Ovary (tissue), 10 donors: ENCODE measurements around the gene CEP20. TPM values are rescaled to one million over a fixed set of nuclear protein-coding genes. Genes with fewer than 3 reads are reported as not detected.
A peak's percentile ranks its signal among the peaks of the same experiment; 100 is the strongest.
"Not testable (repeated sequence)": the region's sequence is repeated elsewhere in the genome, so short reads cannot be mapped to it uniquely, and the experiment has no call there.

Experiments used
- DNase-seq, 5 donors: peaks; one replicate each; pipeline ENCODE4 v3.0.0-alpha.2; 2019 to 2020
- H3K27ac ChIP-seq, 2 donors: fragments of 200-600 bp; one replicate each; pipeline versions ENCODE4 v1.5.1 to v1.8.0; 2019 to 2022
- H3K27me3 ChIP-seq: fragments of 200-600 bp; one replicate; pipeline ENCODE4 v1.8.0; 2022
- H3K36me3 ChIP-seq: fragments of 200-600 bp; sonication (generic); one replicate; pipeline ENCODE4 v1.5.1; 2019
- H3K4me1 ChIP-seq: one replicate; pipeline ENCODE4 v1.8.1; 2013; ENCODE audit warnings: mild to moderate bottlenecking, moderate library complexity; ENCODE audit not compliant: insufficient read depth
- H3K4me3 ChIP-seq: fragments of 200-600 bp; sonication (generic); one replicate; pipeline ENCODE4 v1.5.1; 2017
- H3K9me3 ChIP-seq, 2 donors: fragments of 200-600 bp in 1 of 2; sonication (generic) in 1 of 2; one replicate each; pipeline versions ENCODE4 v1.5.1 to v1.8.1; 2013 to 2019; ENCODE audit warnings: mild to moderate bottlenecking in 1 of 2, moderate library complexity in 1 of 2
- CTCF ChIP-seq, 3 donors: fragments of 450-650 bp in 2 of 3; fragments of 200-600 bp in 1 of 3; IDR thresholded peaks; one replicate each; pipeline versions ENCODE4 v1.5.1 to v1.8.0; 2016 to 2022; ENCODE audit warnings: antibody characterized with exemption in 3 of 3, mild to moderate bottlenecking in 1 of 3
- EP300 ChIP-seq: sonication (generic); formaldehyde crosslinking; IDR thresholded peaks from one replicate; pipeline ENCODE4 v1.6.1; 2017; ENCODE audit warnings: antibody characterized with exemption
- POLR2A ChIP-seq: fragments of 450-650 bp; IDR thresholded peaks from one replicate; pipeline ENCODE4 v1.6.1; 2017; ENCODE audit warnings: antibody characterized with exemption, mild to moderate bottlenecking, moderate library complexity
- whole genome bisulfite sequencing, 3 donors: extraction: QIAGEN DNeasy Blood & Tissue Kit in 1 of 3; methylation state at CpG; one replicate each; pipeline versions ENCODE4 v1.1.5 to v1.1.7; 2013 to 2017; 5-methylcytosine and 5-hydroxymethylcytosine counted together
- intact Hi-C, 4 donors: fragments of 100-400 bp; cut with DNase I; formaldehyde crosslinking; loops; one replicate each; pipeline versions ENCODE4 v1.11.0 to v1.15.1; 2022 to 2023
- long read RNA-seq, 3 donors: library from polyadenylated mRNA in 2 of 3; unstranded in 2 of 3; transcript quantifications; one replicate each; pipeline ENCODE4 v2.0.0 and lab custom pipeline, GENCODE V29; 2021 to 2026
- polyA plus RNA-seq, 2 donors: library from polyadenylated mRNA; stranded (reverse); fragments of 200-250 nt in 1 of 2; fragments of 350-450 nt in 1 of 2; fragmentation: Illumina TruSeq in 1 of 2; extraction: RNeasy Lipid Tissue Mini Kit (QIAGEN cat#74804) in 1 of 2; gene quantifications; one replicate each; pipeline ENCODE4 v1.2.3, GENCODE V29; 2013 to 2014
- total RNA-seq, 7 donors: library from RNA; depleted of rRNA in 2 of 7; stranded (reverse); fragments of >200 nt in 2 of 7; fragmentation: NEBNext Ultra II Directional in 3 of 7; extraction: Animal tissue kit (Norgen Biotek cat#: 25700) in 3 of 7; gene quantifications; one replicate each; pipeline versions ENCODE4 v1.1.0 to v1.2.4, GENCODE V29; 2016 to 2023
- donor health status: DM: no; HTN: no; CAD: no; lungs with moderate emphysema.
- donor health status: DM: no; HTN: no; CAD: no.
- donor health status: Bipolar disorder and iron deficiency.
- donor health status: DM: yes; HTN: yes; CAD: no.
- donor health status: DM: no; HTN: no; CAD: no.
- donor health status: DM: yes; HTN: yes; CAD: no.

Gene CEP20
- total RNA-seq = 10 to 100 TPM; 23.4 to 41.3 (median 30.9) TPM
- 10 to 100 TPM; 26.8 to 44.4 TPM for polyA plus RNA-seq
- long read RNA-seq, donor 1, transcript FOPNL-208 (4 exons, 565 nt) = minor isoform, 5 of 173 reads
- long read RNA-seq, donor 1, transcript FOPNL-201 (5 exons, 2,275 nt) = major isoform, 140 of 173 reads
- long read RNA-seq, donor 1, transcript FOPNL-207 (4 exons, 530 nt) = minor isoform, 6 of 173 reads
- long read RNA-seq, donor 1, partial matches to known transcripts = 5 of 173 reads
- long read RNA-seq, donor 1, other reads (novel, unspliced or antisense) = 12 of 173 reads
- long read RNA-seq, donor 2, transcript FOPNL-201 (5 exons, 2,275 nt) = major isoform, 15 of 17 reads
- long read RNA-seq, donor 2, partial matches to known transcripts = 0 of 17 reads
- long read RNA-seq, donor 2, other reads (novel, unspliced or antisense) = 0 of 17 reads
- long read RNA-seq, donor 3, transcript FOPNL-201 (5 exons, 2,275 nt) = major isoform, 64 of 74 reads
- long read RNA-seq, donor 3, partial matches to known transcripts = 1 of 74 reads
- long read RNA-seq, donor 3, other reads (novel, unspliced or antisense) = 4 of 74 reads

- 1% methylated on average over 40 to 41 of the region's 41 CpGs for WGBS, 3 donors
- peaks cover 1% of the 10 kb centered on the region for H3K4me1 ChIP-seq
- H3K9me3 ChIP-seq = no peaks in the 10 kb centered on the region
- H3K4me3 ChIP-seq = peak within 1 kb of the TSS; percentile 81
- TF ChIP-seq POLR2A = peak; percentile 41
- peak; percentile 7 for TF ChIP-seq EP300
- TF ChIP-seq CTCF (IDR thresholded peaks at IDR 0.05) = peak in 2 of 3 donors; percentile 64 to 68
- DNase-seq = peak; percentile 99 to 100 (median 99)
- no peaks in the 10 kb centered on the region for H3K27me3 ChIP-seq
- peak within 1 kb of the TSS in 1 of 2 donors; percentile 68 for H3K27ac ChIP-seq
- H3K36me3 ChIP-seq = no peaks in the 10 kb centered on the region
- intact Hi-C loops = loop anchor here in 1 of 4 donors (10.0 kb wide), 1 partner anchor 126 kb away; no protein-coding TSS in a partner anchor
Measured at GRCh38 chr16:15888072-15888976, at the start of gene CEP20. CEP20 (minus strand) TSS chr16:15888603; CDS start chr16:15888585, 18 bp downstream.

GRCh38 chr16:15936809-15937208, 48.4 kb upstream of the CEP20 start:
- H3K27ac ChIP-seq, H3K27me3 ChIP-seq, H3K4me1 ChIP-seq, intact Hi-C loops, H3K9me3 ChIP-seq, H3K4me3 ChIP-seq, H3K36me3 ChIP-seq: not testable (repeated sequence)
- 89 to 97% (median 93%) methylated on average over 6 of the region's 6 CpGs for WGBS, 3 donors
- peak in 1 of 5 donors; percentile 4 for DNase-seq

- no peak overlapping the region for H3K4me3 ChIP-seq
- intact Hi-C loops = no loop called here
- no peak for TF ChIP-seq CTCF (IDR thresholded peaks at IDR 0.05)
- TF ChIP-seq EP300 = no peak
- no peak for TF ChIP-seq POLR2A
- no peaks in the 10 kb centered on the region for H3K4me1 ChIP-seq
- H3K36me3 ChIP-seq = no peaks in the 10 kb centered on the region
- H3K27me3 ChIP-seq = no peaks in the 10 kb centered on the region
- H3K27ac ChIP-seq = no peak overlapping the region
- H3K9me3 ChIP-seq = no peaks in the 10 kb centered on the region
- DNase-seq = no peak
Measured at GRCh38 chr16:15934991-15935390, 46.6 kb upstream of the CEP20 start.

GRCh38 chr16:15933781-15934180, 45.4 kb upstream of the CEP20 start:
- intact Hi-C loops = no loop called here
- H3K36me3 ChIP-seq = no peaks in the 10 kb centered on the region

GRCh38 chr16:15932939-15933338, 44.5 kb upstream of the CEP20 start:
- Histone ChIP-seq H3K4me1 (no peaks in the 10 kb centered on the region), H3K27ac (no peak overlapping the region), H3K4me3 (no peak overlapping the region), H3K36me3 (no peaks in the 10 kb centered on the region), H3K9me3 (no peaks in the 10 kb centered on the region), H3K27me3 (no peaks in the 10 kb centered on the region)
- 85 to 88% (median 87%) methylated on average over 6 of the region's 6 CpGs for WGBS, 3 donors
- TF ChIP-seq EP300 (no peak), CTCF (IDR thresholded peaks at IDR 0.05) (no peak), POLR2A (no peak)
- DNase-seq = no peak
- intact Hi-C loops = no loop called here

More at GRCh38 chr16:15933781-15934180, 45.4 kb upstream of the CEP20 start:
- no peak for TF ChIP-seq EP300
- Histone ChIP-seq H3K4me1 (no peaks in the 10 kb centered on the region), H3K9me3 (no peaks in the 10 kb centered on the region), H3K4me3 (no peak overlapping the region), H3K27me3 (no peaks in the 10 kb centered on the region), H3K27ac (no peak overlapping the region)
- 77 to 84% (median 80%) methylated on average over 4 of the region's 4 CpGs for WGBS, 3 donors
- no peak for DNase-seq
